ENCODE results near the gene RFTN1. TPM values are rescaled to one million over a fixed set of nuclear protein-coding genes. Genes with fewer than 3 reads are reported as not detected.

Gene RFTN1
- total and polyA plus RNA-seq, 9 of the 15 experiments (the other 6 are each of a cell fraction or from before 2014, with no cell fraction given): 0.08 to 0.51 (median 0.11) TPM; not detected in 6

GRCh38 chr3:16319307-16319706 is 194.2 kb downstream of the RFTN1 start (continued):
- TF ChIP-seq, protein P1, sequence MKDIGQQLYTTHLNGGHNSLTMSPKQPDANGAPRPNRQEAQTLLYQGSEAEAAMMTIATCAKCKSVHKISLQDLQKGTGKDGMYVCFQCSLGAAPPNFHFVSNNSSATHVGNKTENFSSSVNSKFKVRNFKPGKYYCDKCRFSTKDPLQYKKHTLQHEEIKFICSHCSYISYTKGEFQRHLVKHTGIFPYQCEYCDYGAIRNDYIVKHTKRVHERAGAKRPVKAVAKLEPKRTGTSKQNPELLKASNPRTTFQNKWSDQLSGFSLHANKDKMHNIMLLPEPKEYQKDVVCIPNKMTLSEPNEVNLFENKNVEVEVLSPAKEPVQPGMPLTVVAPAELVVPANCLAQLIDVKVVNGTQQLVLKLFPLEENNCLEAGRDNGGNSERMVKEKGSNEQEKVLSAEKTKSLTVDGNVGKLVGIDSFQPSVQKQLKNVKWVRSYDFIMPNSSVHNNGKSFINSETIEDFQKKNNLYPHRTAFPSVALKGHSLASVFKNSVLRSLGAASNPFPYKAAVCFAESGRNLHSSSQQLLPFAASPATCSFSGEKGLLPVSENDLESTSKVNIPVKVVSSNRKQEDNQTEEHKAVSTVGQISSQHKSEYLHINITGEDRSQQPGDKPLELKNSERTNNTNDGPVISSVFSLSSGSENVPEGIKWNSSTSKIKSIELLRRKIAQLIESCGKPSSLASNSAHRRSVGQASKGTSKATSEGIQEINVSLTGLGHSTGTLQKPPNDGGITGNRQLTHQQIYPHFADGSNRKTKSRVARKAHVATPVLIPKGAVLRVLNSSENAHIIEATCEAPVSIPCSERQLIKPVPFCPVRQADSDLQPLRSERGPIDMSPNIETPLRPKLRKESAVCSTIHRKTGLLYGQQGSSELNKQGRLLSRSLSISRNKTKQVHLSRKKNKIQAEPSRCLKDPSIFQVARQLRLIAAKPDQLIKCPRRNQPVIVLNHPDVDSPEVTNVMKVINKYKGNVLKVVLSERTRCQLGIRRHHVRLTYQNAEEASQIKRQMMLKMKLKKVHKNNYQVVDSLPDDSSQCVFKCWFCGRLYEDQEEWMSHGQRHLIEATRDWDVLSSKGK (CRISPR knock-in tag; IDR thresholded peaks at IDR 0.05): no peak
- no peak for TF ChIP-seq CHCHD3 (CRISPR knock-in tag; IDR thresholded peaks at IDR 0.05)
- no peak for TF ChIP-seq LARP7 (IDR thresholded peaks at IDR 0.05)
- no peak for TF ChIP-seq ASH1L (IDR thresholded peaks at IDR 0.05; ENCODE audit: borderline replicate concordance, low read depth, partially characterized antibody)
- TF ChIP-seq EP400 (IDR thresholded peaks at IDR 0.05): peak; percentile 58
- no peak for TF ChIP-seq ZBTB40 (IDR thresholded peaks at IDR 0.05)
- no peak for TF ChIP-seq ZBTB40 (CRISPR knock-in tag; IDR thresholded peaks at IDR 0.05)
- TF ChIP-seq SMAD4 (CRISPR knock-in tag; conservative IDR thresholded peaks at IDR 0.05): 0 out of 2 replicates have a peak, but pooled peaks have one; percentile 30
- TF ChIP-seq ETS2 (tag; IDR thresholded peaks at IDR 0.05; ENCODE audit: borderline replicate concordance, poor library complexity, severe bottlenecking): no peak
- TF ChIP-seq CTCF (IDR thresholded peaks at IDR 0.05 in 2 of 3, conservative IDR thresholded peaks at IDR 0.05 in 1 of 3; ENCODE audit: insufficient read depth in 2 of 3, low read depth in 1 of 3, low read length in 3 of 3): peak; percentile 75 to 85 (median 77)
- TF ChIP-seq, protein P2, sequence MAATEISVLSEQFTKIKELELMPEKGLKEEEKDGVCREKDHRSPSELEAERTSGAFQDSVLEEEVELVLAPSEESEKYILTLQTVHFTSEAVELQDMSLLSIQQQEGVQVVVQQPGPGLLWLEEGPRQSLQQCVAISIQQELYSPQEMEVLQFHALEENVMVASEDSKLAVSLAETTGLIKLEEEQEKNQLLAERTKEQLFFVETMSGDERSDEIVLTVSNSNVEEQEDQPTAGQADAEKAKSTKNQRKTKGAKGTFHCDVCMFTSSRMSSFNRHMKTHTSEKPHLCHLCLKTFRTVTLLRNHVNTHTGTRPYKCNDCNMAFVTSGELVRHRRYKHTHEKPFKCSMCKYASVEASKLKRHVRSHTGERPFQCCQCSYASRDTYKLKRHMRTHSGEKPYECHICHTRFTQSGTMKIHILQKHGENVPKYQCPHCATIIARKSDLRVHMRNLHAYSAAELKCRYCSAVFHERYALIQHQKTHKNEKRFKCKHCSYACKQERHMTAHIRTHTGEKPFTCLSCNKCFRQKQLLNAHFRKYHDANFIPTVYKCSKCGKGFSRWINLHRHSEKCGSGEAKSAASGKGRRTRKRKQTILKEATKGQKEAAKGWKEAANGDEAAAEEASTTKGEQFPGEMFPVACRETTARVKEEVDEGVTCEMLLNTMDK (IDR thresholded peaks at IDR 0.05; ENCODE audit: borderline replicate concordance, insufficient read depth, low read depth, low read length, poor library complexity, severe bottlenecking): peak; percentile 37
